ENCODE results near the gene BRINP3.

GRCh38 chr1:190098756-190099155 is 378.9 kb downstream of the BRINP3 start:
- no peak for TF ChIP-seq POLR2A (IDR thresholded peaks at IDR 0.05; ENCODE audit: low read length)
- TF ChIP-seq GATA1 (IDR thresholded peaks at IDR 0.05; ENCODE audit: low read depth, low read length): no peak

All from erythroblast (primary cell).